Uterus (tissue), 2 donors: ENCODE data around the gene PTGDS.

Experiments
- CTCF ChIP-seq, 4 experiments: fragments of 200-600 bp in 2 of 4; fragments of 450-650 bp in 2 of 4; sonication (generic) in 2 of 4; IDR thresholded peaks; one replicate each; pipeline ENCODE4 v1.5.1; 2016 to 2019; ENCODE audit warnings: antibody characterized with exemption in 4 of 4, mild to moderate bottlenecking in 2 of 4, moderate library complexity in 1 of 4
- POLR2A ChIP-seq, 2 donors: fragments of 450-650 bp; IDR thresholded peaks; one replicate each; pipeline ENCODE4 v1.6.1; 2016; ENCODE audit warnings: antibody characterized with exemption in 2 of 2, mild to moderate bottlenecking in 1 of 2, moderate library complexity in 1 of 2

- TF ChIP-seq CTCF (IDR thresholded peaks at IDR 0.05) (peak; percentile 99 to 100 (median 99)), POLR2A (IDR thresholded peaks at IDR 0.05) (peak; percentile 21 to 85)
Measured at GRCh38 chr9:136944519-136945332, 32.6 kb upstream of the PTGDS start, which contains the start of the genes C8G and FBXW5.
